SU-DHL-6 (cell line): ENCODE measurements around the gene CASP1.
"Not testable (repeated sequence)": the region's sequence is repeated elsewhere in the genome, so short reads cannot be mapped to it uniquely, and the experiment has no call there.

Source experiments
- CTCF ChIP-seq: fragments of 200-600 bp; sonication (generic); IDR thresholded peaks from one replicate; pipeline ENCODE4 v1.5.1; 2017; ENCODE audit warnings: antibody characterized with exemption, mild to moderate bottlenecking, low read length, moderate library complexity; ENCODE audit not compliant: insufficient read depth, poor library complexity, severe bottlenecking
- EZH2phosphoT487 ChIP-seq: fragments of 200-600 bp; sonication (generic), shearing (Covaris generic); conservative IDR thresholded peaks from 2 replicates; pipeline ENCODE4 v1.6.1; 2018; ENCODE audit warnings: mild to moderate bottlenecking, antibody characterized with exemption, low read length, moderate library complexity, mixed read lengths

GRCh38 chr11:105034388-105034787, 556 bp downstream of the CASP1 start:
- not testable (repeated sequence) for TF ChIP-seq CTCF, EZH2phosphoT487
